Trophoblast cell (in vitro differentiated cells and primary cell): ENCODE data around the gene CEP170.

Experiments
- DNase-seq, 2 donors: peaks; one replicate each; pipeline ENCODE4 v3.0.0-alpha.2; 2016
- H2AFZ ChIP-seq: 2 replicates; pipeline ENCODE4 v1.6.1; 2013; ENCODE audit warnings: low read length, moderate library complexity, mild to moderate bottlenecking; ENCODE audit not compliant: insufficient read depth, poor library complexity
- H2AK5ac ChIP-seq: 2 replicates; pipeline ENCODE4 v1.6.1; 2013; ENCODE audit warnings: mild to moderate bottlenecking, low read length
- H2BK120ac ChIP-seq: 2 replicates; pipeline ENCODE4 v1.6.1; 2013; ENCODE audit warnings: low read length, mild to moderate bottlenecking, moderate library complexity; ENCODE audit not compliant: insufficient read depth, poor library complexity
- H2BK12ac ChIP-seq: 2 replicates; pipeline ENCODE4 v1.6.1; 2013; ENCODE audit warnings: mild to moderate bottlenecking, low read length, moderate library complexity
- H2BK5ac ChIP-seq: 2 replicates; pipeline ENCODE4 v1.6.1; 2013; ENCODE audit warnings: low read length, low read depth, moderate library complexity, mild to moderate bottlenecking; ENCODE audit not compliant: poor library complexity
- H3K14ac ChIP-seq: 2 replicates; pipeline ENCODE4 v1.6.1; 2013; ENCODE audit warnings: mild to moderate bottlenecking, low read length
- H3K18ac ChIP-seq: 2 replicates; pipeline ENCODE4 v1.6.1; 2013; ENCODE audit warnings: mild to moderate bottlenecking, low read length
- H3K23ac ChIP-seq: 2 replicates; pipeline ENCODE4 v1.6.1; 2013; ENCODE audit warnings: low read length
- H3K27ac ChIP-seq: 2 replicates; pipeline ENCODE4 v1.5.1; 2013; ENCODE audit warnings: low read depth, mild to moderate bottlenecking, inconsistent platforms, low read length, moderate library complexity
- H3K27me3 ChIP-seq: 2 replicates; pipeline ENCODE4 v1.6.1; 2013; ENCODE audit warnings: inconsistent platforms, mild to moderate bottlenecking, low read length, moderate library complexity; ENCODE audit not compliant: insufficient read depth
- H3K36me3 ChIP-seq, 2 experiments: 1 replicate in 1 of 2; 2 replicates in 1 of 2; pipeline ENCODE4 v1.6.1; 2013; ENCODE audit warnings: low read length in 2 of 2, mild to moderate bottlenecking in 2 of 2, moderate library complexity in 1 of 2; ENCODE audit not compliant: insufficient read depth in 2 of 2, control insufficient read depth in 1 of 2
- H3K4ac ChIP-seq: 2 replicates; pipeline ENCODE4 v1.6.1; 2013; ENCODE audit warnings: low read depth, mild to moderate bottlenecking, low read length, moderate library complexity
- H3K4me1 ChIP-seq, 2 experiments: 1 replicate in 1 of 2; 2 replicates in 1 of 2; pipeline ENCODE4 v1.6.1; 2013; ENCODE audit warnings: low read length in 2 of 2, mild to moderate bottlenecking in 2 of 2, moderate library complexity in 1 of 2; ENCODE audit not compliant: insufficient read depth in 2 of 2, control insufficient read depth in 1 of 2
- H3K4me2 ChIP-seq: 2 replicates; pipeline ENCODE4 v1.6.1; 2013; ENCODE audit warnings: inconsistent platforms, mild to moderate bottlenecking, low read length, moderate library complexity
- H3K4me3 ChIP-seq: 2 replicates; pipeline ENCODE4 v1.5.1; 2013; ENCODE audit warnings: mild to moderate bottlenecking, low read depth, low read length, inconsistent platforms
- H3K79me1 ChIP-seq: one replicate; pipeline ENCODE4 v1.6.1; 2013; ENCODE audit warnings: low read length
- H3K79me2 ChIP-seq: 2 replicates; pipeline ENCODE4 v1.6.1; 2013; ENCODE audit warnings: low read length, mild to moderate bottlenecking; ENCODE audit not compliant: control insufficient read depth, insufficient read depth, poor library complexity
- H3K9ac ChIP-seq: 2 replicates; pipeline ENCODE4 v1.6.1; 2013; ENCODE audit warnings: mild to moderate bottlenecking, low read length
- H3K9me3 ChIP-seq: 2 replicates; pipeline ENCODE4 v1.6.1; 2013; ENCODE audit warnings: low read depth, mild to moderate bottlenecking, control low read depth, inconsistent platforms, low read length; ENCODE audit not compliant: insufficient read depth
- H4K12ac ChIP-seq: 2 replicates; pipeline ENCODE4 v1.6.1; 2013; ENCODE audit warnings: low read depth, mild to moderate bottlenecking, low read length, moderate library complexity
- H4K8ac ChIP-seq: 2 replicates; pipeline ENCODE4 v1.6.1; 2013; ENCODE audit warnings: low read depth, mild to moderate bottlenecking, low read length, moderate library complexity
- H4K91ac ChIP-seq: one replicate; pipeline ENCODE4 v1.6.1; 2013; ENCODE audit warnings: low read depth, mild to moderate bottlenecking, low read length, moderate library complexity
- WGBS: extraction: QIAGEN DNeasy Blood & Tissue Kit; methylation state at CpG from one replicate; pipeline ENCODE4 v1.1.7; 2013; ENCODE audit warnings: missing lambda C conversion rate; ENCODE audit not compliant: insufficient read length, insufficient coverage; ENCODE audit errors: extremely low coverage; 5-methylcytosine and 5-hydroxymethylcytosine counted together

CEP170 gene

GRCh38 chr1:243293941-243294722 is 39.1 kb upstream of the CEP170 start:
- Histone ChIP-seq H3K4ac (no peak overlapping the region), H3K14ac (no peak overlapping the region), H3K79me2 (no peaks in the 10 kb centered on the region), H2AK5ac (no peak overlapping the region), H4K8ac (no peak overlapping the region), H2BK12ac (no peak overlapping the region), H3K4me2 (no peak overlapping the region), H3K18ac (no peak overlapping the region), H3K27ac (peak overlapping the region; percentile 61), H3K9ac (no peak overlapping the region), H4K91ac (peak overlapping the region; percentile 18), H3K36me3 (peaks cover 0 to 3% of the 10 kb centered on the region in 2 experiments), H2AFZ (no peak overlapping the region), H2BK120ac (no peak overlapping the region), H3K9me3 (no peaks in the 10 kb centered on the region), H3K27me3 (no peaks in the 10 kb centered on the region), H2BK5ac (no peak overlapping the region), H3K4me3 (no peak overlapping the region), H3K79me1 (peaks cover 1% of the 10 kb centered on the region), H4K12ac (no peak overlapping the region), H3K4me1 (no peaks in the 10 kb centered on the region), H3K23ac (no peak overlapping the region)
- no peak for DNase-seq
- WGBS, result no CpG with 5 or more reads among the region's 4 CpGs

GRCh38 chr1:243292117-243292516 is 37.0 kb upstream of the CEP170 start:
- no peaks in the 10 kb centered on the region for H3K9me3 ChIP-seq
- H3K14ac ChIP-seq, result no peak overlapping the region
- no peak overlapping the region for H2BK12ac ChIP-seq
- H2BK120ac ChIP-seq, result no peak overlapping the region
- H3K18ac ChIP-seq, result no peak overlapping the region
- H2AFZ ChIP-seq, result no peak overlapping the region
- no CpG with 5 or more reads among the region's 5 CpGs for WGBS
- H2BK5ac ChIP-seq, result no peak overlapping the region
- no peak overlapping the region for H3K4me2 ChIP-seq
- H4K8ac ChIP-seq, result no peak overlapping the region
- no peak overlapping the region for H4K91ac ChIP-seq
- no peak overlapping the region for H2AK5ac ChIP-seq
- no peak overlapping the region for H4K12ac ChIP-seq
- H3K23ac ChIP-seq, result no peak overlapping the region
- H3K4ac ChIP-seq, result peak overlapping the region; percentile 42
- H3K4me3 ChIP-seq, result no peak overlapping the region
- H3K27ac ChIP-seq, result no peak overlapping the region
- H3K36me3 ChIP-seq, result peaks cover 0 to 3% of the 10 kb centered on the region in 2 experiments
- H3K4me1 ChIP-seq, result no peaks in the 10 kb centered on the region
- no peak for DNase-seq
- H3K79me2 ChIP-seq, result no peaks in the 10 kb centered on the region
- H3K27me3 ChIP-seq, result no peaks in the 10 kb centered on the region
- no peak overlapping the region for H3K9ac ChIP-seq
- peaks cover 1% of the 10 kb centered on the region for H3K79me1 ChIP-seq

- Histone ChIP-seq H3K79me1 (peaks cover 3% of the 10 kb centered on the region), H4K91ac (no peak overlapping the region), H3K79me2 (no peaks in the 10 kb centered on the region), H3K36me3 (peaks cover 0 to 3% of the 10 kb centered on the region in 2 experiments), H2AFZ (no peak overlapping the region), H3K4ac (no peak overlapping the region), H2BK120ac (no peak overlapping the region), H3K23ac (no peak overlapping the region), H3K4me1 (peaks cover 0 to 2% of the 10 kb centered on the region in 2 experiments), H3K9me3 (no peaks in the 10 kb centered on the region), H3K4me3 (no peak overlapping the region), H2BK5ac (no peak overlapping the region), H3K27me3 (no peaks in the 10 kb centered on the region), H2BK12ac (no peak overlapping the region), H4K12ac (no peak overlapping the region), H2AK5ac (no peak overlapping the region), H3K27ac (no peak overlapping the region), H3K9ac (no peak overlapping the region), H3K18ac (no peak overlapping the region), H4K8ac (no peak overlapping the region), H3K14ac (no peak overlapping the region), H3K4me2 (no peak overlapping the region)
- no CpG with 5 or more reads among the region's 1 CpG for WGBS
- DNase-seq, result peak in 1 of 2 donors; percentile 6
Observed at GRCh38 chr1:243291292-243291691, 36.2 kb upstream of the CEP170 start.

- Histone ChIP-seq H3K4ac (no peak overlapping the region), H3K36me3 (no peaks in the 10 kb centered on the region), H3K79me1 (peaks cover 9% of the 10 kb centered on the region), H2BK120ac (no peak overlapping the region), H3K9ac (no peak overlapping the region), H4K8ac (no peak overlapping the region), H4K91ac (peak overlapping the region; percentile 4), H3K79me2 (peaks cover 2% of the 10 kb centered on the region), H2BK12ac (no peak overlapping the region), H3K18ac (no peak overlapping the region), H2BK5ac (no peak overlapping the region), H3K14ac (no peak overlapping the region), H3K4me1 (peaks cover 2 to 9% of the 10 kb centered on the region in 2 experiments), H3K27me3 (no peaks in the 10 kb centered on the region), H3K4me2 (no peak overlapping the region), H2AFZ (no peak overlapping the region), H4K12ac (no peak overlapping the region), H3K9me3 (no peaks in the 10 kb centered on the region), H3K27ac (no peak overlapping the region), H2AK5ac (no peak overlapping the region), H3K4me3 (no peak overlapping the region), H3K23ac (no peak overlapping the region)
- DNase-seq, result no peak
- no CpG with 5 or more reads among the region's 6 CpGs for WGBS
Observed at GRCh38 chr1:243288062-243288461, 33.0 kb upstream of the CEP170 start.
